HUDEP-2 (cell line): ENCODE results near the gene ALDH1A2.
"Not testable (repeated sequence)": the region's sequence is repeated elsewhere in the genome, so short reads cannot be mapped to it uniquely, and the experiment has no call there.

Experiments used
- DNase-seq, 76 experiments: peaks; one replicate each; lab custom pipeline; 2025; ENCODE audit not compliant: unreplicated experiment in 76 of 76; lab: John Stamatoyannopoulos, UW

The ALDH1A2 gene

DNA sequence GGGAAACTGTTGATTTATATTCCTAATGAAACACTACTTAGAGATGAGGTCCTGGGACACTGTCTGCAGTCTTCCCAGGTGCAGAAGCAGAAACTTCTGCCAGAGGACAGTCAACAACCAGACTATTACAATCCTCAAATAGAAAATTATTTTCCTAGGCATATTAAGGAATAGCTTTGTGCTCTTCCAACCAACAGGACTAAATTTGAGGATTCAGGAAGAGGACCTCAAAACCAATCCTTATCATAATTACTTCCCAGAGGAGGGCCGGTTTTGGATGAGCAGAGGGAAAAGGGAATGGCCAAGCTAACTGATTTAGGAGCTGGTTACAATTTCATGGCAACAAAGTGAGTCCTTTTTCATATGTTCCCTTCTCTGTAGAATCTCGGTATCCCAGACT, 21.0 kb downstream of the ALDH1A2 start:
- no peak for DNase-seq

DNA sequence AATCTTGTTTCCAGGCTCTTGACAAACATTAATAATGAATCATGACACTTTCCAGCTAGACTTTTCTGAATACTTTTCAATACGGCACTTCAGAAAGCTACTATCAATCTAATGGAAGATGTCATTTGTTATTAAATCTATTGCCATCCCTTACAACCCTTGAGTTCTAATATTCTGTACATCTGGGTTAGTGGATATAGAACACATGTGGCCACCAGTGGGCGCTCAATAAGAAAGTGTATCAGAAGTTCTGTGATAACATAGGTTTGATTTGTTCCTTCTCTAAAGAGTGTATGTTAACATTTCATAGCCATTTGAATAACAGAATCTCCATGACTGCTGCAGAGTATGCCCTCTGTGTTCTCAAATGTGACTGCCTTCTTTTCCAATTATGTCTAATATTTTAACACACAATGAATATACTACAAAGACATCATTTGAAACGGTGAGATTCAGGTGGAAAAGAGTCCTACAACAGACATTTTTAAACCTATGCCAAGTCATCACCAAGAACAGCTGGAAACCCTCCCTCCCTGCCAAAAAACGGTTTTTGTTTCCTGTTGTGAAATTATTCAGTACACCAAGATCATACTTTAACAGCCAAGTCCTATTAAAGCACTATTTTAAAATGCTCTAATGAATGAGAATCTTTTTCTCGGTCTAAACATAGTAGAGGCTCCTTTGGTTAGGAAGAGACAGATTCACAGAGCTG, 22.2 kb downstream of the ALDH1A2 start:
- DNase-seq, result peak in 29 of 76 experiments; percentile 2 to 46 (median 18)

DNA sequence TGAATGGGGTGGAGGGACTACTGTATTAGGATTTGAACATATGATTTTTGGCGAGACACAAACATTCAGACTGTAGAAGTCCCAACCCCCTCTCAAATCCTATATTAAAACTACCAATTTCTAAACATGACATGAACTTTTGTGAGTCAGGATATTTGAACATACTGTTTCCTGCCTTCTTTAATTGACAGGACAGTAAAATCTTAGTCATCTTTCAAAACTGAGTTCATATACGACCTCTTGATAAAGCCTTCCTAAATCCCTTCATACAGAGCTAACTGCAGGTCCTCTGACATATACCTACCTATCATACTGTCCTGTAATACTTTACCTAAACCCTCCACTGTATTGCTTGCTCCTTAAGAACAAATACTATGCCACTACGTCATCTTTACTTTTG, 23.5 kb downstream of the ALDH1A2 start:
- no peak for DNase-seq

DNA sequence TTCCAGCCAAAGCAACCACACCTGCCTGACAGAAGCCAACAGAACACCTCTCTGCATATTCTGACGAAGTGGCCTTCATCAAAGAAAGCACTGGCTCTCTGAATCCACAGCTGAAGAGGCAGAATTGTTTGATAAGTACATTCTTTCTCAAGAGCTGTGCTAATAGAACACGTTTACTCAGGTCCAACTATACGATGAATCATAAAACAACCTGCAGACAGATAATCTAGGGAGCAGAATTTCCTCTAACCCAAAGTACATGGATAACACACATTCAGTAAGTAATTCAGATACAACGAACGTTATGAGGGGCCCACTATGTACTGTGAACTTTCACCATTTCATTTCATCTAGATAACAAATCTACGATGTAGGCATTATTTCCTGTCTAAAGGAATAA, 25.4 kb downstream of the ALDH1A2 start:
- DNase-seq, result no peak

DNA sequence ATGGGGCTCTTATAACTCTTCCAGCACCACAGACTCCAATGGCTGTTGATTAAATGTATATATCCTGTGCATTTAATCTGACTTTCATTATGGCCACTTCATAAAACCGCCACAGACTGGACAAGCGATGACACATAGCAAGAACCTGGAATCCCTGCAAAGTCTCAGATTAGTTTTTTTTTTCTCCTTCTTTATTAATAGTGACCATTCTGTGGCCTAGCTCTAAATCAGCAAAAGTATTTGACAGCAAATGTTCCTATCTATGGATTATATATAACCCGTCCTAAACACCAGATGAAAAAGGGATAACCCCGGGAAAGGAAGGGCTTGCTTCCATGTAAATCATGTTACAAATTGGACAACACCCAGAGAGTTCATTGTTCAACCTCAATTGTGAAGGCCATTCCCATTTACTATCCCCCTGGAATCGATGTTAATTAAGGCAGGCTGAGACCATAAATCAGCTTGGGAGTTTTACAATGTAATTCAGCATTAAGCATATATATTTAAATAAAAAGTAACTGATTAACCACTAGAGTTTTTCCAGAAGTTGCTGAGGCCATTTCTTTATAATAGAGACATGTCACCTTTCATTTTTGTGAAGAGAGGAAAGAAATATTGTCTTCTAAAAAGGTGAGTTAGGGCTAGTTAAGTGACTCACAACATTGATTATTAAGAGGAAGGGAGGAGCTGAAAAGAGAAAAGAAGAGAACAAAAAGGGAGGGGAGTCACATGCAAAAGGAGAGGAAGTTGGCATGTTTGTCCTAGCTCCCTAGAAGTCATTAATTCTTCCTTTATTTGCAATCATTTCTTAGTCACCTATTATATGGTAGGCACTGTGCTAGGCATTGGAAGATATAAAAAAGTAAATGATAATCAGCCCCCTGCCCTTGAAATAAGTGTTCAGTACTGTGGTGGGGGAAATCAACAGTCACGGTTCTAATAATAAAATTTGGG, 26.2 kb downstream of the ALDH1A2 start:
- DNase-seq, result no peak

DNA sequence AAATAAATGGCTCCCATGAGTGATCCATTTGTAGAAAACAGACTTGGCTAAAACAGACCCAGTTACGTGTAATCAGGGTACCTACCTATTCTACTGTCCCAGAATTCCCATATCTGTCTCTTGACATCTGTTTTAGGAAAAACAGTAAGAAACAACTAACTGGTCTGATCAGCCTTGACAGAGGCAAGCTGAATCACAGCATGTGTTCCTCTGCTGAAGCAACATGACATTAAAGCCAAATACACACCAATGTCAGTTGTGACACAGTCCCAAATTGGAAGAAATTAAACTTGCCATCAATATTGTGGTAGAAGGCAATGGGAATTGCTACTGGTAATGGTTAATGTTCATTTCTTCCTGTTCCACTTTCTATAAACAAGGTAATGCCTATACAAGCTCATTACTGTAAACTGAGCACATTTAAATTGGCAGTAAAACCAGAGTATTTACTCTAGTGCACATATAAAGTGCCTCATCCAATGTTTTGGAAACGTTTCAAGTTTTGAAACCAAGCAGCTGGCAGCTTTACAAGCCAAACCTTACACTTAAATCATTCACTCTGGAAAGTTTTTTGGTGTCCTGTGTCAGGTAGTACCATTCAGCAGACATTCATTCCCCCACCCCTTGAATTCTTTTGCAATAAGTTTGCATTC, 27.0 kb downstream of the ALDH1A2 start:
- DNase-seq, result no peak

DNA sequence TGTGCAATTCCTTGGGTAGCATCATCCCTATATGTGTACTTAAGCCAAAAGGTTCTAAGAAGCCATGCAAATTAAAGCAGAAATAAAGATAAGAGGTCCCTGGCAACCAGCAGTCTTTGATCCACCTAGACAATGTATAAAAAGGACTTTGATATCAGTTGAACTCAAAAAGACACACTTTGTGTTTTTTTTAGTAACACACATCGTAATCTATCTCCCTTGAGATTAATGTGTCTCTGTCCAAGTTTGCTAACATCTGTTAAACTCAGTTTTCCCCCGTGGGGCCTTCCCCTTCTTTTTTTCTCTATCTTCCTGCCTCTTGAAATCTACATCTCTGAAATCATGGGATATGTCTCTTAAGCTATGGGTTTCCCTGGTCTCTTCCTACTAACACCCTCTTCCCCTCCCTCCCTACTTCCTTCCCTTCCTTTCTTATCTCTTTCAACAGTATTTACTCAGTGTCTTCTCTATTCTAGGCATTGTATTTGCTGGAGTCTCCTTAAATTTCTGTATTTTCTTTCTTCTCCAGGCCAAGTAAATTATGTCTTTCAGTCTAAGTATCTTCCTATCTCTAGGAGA, 27.7 kb downstream of the ALDH1A2 start:
- no peak for DNase-seq

DNA sequence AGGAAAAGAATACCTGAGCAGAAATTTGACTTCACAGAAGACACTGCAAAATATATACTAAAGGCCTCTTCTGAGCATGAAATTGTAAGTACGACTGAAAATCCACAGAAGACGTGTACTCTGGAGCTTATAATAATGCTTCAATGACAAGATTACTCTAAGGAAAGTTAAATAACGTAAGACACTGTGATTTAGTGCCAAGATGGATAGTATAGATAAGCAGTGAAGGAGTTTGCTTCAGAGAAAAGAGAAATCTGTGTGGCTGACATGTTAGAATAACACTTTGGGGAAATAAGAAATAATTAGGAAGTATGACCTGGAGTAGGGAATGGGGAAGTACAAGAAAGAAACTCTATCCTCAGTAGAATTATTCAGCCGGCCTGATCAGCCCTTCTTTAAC, 28.9 kb downstream of the ALDH1A2 start:
- DNase-seq, result no peak

DNA sequence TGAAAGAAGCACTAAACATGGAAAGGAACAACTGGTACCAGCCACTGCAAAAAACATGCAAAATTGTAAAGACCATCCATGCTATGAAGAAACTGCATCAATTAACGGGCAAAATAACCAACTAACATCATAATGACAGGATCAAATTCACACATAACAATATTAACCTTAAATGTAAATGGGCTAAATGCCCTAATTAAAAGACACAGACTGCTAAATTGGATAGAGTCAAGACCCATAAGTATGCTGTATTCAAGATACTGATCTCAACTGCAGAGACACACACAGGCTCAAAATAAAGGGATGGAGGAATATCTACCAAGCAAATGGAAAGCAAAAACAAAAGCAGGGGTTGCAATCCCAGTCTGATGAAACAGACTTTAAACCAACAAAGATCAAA, 37.1 kb downstream of the ALDH1A2 start:
- DNase-seq, result not testable (repeated sequence)

DNA sequence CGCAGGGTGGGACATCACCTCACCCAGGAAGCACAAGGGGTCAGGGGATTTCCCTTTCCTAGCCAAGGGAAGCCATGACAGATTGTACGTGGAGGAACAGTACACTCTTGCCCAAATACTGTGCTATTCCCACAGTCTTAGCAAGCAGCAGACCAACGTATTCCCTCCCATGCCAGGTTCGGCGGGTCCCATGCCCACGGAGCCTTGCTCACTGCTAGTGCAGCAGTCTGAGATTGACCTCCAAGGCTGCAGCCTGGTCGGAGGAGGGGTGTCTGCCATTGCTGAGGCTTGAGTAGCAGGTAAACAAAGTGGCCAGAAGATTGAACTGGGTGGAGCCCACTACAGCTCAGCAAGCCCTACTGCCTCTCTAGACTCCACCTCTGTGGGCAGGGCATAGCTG, 39.0 kb downstream of the ALDH1A2 start:
- no peak for DNase-seq

DNA sequence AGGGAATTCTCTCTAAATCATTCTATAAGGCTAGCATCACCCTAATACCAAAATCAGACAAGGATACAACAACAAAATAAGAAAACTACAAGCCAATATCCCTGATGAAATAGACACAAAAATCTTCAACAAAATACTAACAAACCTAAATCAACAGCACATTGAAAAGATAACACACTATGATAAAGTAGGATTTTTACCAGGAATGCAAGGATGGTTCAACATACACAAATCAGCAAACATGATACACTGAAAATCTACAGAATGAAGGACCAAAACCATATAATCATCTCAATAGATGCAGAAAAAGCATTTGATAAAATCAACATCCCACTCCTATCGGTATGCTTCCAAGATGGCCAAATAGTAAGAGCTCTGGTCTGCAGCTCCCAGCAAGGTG, 39.5 kb downstream of the ALDH1A2 start:
- DNase-seq, result no peak

DNA sequence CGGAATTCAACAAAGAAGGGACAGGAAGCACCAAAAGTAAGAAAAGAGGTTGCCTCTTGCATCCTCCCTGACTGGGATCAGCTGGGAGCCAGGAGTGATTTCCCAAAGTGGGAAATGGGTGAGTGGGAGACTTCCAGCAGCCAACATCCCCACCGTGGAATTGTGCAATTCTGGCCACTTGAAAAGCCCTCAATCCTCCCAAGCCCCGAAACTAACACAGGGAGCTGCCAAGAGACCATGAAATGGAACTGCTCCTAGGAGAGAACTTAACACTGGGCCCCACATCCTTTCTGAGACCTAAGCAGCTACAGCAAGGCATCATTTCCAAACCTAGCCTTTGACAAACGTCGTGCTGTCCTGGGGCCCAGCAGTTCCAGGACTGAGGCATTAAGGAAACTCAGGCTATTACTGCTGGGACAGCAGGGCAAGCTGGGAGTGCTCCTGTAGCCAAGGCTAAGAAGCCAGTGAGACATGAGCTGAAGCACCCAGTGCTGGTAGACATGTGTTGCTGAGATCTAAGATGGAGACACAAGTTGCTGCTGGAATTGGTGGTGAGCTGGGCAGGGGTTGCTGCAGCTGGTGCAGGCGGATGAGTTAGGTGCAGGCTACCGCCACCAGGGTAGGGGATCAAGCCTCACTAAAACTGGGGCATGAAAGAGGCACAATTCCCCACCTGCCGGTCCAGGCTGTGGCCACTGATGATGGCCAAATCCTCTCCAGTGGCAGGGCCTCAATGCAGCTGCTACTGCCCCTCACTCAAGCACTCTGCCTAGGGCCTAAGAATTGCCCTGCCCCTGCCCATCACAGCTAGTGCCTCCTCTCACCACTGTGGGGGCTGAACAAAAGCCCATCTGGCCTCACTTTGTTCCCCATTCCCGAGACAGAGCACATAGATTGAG, 43.9 kb downstream of the ALDH1A2 start:
- DNase-seq, result no peak

DNA sequence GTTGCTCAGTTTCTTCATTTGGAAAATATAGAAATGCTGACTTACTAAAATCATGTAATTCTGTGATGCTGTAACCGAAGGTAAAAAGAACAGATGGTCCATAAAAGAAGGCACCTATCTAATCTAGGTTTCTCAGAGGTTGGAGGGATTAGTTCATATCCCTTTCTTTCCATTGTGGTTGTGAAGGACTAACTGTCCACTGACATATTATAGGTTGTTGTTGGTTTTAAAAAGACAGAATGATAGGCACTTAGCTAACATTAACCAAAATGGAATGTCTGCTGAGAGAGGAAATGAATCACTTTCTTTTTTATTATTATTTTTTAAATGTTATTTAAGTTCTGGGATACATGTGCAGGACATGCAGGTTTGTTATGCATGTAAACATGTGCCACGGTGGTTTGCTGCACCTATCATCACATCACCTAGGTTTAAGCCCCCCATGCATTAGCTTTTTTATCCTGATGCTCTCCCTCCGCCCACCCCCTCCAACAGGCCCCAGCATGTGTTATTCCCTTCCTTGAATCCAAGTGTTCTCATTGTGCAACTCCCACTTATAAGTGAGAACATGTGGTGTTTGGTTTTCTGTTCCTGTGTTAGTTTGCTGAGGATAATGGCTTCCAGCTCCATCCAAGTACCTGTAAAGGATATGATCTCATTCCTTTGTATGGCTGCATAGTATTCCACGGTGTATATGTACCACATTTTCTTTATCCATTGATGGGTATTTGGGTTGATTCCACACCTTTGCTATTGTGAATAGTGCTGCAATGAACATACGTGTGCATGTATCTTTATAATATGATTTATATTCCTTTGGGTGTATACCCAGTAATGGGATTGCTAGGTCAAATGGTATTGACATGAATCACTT, 45.8 kb downstream of the ALDH1A2 start:
- no peak for DNase-seq

DNA sequence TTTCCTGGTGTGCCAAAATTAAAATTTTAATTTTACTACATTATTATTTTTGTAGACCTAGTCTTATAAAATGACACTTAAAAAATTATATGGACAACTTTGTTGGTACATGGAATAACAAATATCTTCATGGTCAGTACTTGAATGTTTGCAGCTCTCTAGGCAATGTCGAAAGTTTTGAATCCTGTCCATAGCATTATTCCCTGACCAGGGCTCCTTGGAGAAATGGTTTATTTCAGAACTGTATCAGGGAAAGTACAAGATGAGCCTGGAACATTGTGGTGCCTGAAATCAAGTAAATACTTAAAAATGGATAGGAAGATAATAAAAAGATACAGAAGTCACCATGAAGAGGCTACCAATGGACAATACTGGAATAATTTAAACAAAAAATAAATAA, 47.6 kb downstream of the ALDH1A2 start:
- DNase-seq, result no peak

DNA sequence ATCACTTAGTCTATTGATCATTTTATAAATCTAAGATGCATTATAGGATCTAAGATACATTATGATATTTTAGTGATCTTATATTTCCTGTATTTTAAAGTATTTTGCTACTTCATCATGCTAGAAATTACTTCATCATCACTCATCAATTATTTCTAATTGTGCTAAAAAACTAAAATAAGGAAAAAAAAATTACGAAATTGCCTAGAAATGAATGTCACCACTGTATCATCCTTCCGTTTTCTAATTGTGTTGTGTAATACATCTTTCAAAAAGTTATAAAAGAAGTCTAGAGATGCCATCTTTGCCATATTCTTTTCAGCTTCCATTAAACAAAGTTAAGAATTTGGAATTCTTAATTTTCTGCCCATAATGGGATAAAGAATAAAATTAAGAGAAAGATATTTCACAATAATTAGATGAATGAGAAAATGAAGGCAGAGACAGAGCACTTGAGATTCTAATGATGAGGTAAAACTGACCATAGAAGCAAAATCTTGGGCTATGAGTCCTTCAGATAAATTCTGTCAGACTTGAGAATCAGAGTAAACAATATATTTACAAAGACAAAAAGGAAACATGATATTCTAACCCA, 48.8 kb downstream of the ALDH1A2 start:
- DNase-seq, result no peak

DNA sequence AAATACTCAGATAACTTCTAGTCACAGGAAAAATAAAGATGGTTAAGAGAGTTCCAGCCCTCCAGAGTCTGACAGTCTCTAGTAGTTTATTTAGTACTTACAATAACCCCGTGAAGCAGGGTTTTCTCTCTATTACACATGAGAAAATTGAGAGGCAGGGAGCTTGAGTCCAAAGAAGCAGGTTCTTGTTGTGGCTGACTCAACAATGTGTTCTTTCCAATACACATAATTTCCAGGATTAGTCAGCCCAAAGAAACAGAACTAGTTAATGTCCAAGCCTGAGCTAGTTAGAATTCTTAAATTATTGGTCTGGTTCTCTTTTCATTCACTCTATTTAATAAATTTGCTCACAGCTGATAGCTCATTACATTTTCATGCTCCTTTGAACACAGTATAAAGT, 49.9 kb downstream of the ALDH1A2 start:
- no peak for DNase-seq

DNA sequence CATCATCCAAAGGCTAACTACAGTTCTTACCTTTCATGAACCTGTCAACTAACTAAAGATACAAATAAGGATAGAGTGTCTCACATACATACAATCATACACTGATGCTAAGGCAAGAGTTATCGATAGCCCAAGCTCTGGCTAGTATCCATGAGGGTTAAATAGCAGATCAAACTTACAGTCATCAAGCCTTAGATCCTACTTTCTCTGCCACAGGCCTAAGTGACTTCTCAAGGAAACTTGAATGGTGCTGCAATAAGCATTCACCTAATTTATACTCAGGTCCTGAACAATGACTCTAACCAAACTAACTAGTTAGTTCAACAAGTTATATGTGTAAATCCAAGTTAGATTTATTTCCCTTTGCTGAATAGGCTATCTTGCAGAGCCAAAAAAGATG, 51.0 kb downstream of the ALDH1A2 start:
- DNase-seq, result no peak

DNA sequence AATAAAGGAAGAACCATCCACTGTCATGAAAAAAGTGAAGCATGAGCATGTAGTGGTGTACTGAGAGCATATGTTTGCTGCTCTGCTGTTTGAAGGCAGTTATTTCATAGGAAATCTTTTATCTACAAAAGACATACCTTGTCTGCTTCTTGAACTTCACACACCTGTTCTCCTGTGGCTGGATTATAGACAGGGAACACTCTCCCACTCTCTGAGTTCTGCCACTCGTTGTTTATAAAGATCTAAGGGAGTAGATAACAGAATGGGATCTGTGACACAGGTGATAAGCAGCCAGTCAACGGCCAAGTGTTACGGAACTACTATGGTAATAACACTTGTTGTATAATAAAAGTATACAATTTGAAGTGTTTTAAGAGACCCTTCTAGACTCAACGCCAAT, 51.5 kb downstream of the ALDH1A2 start:
- DNase-seq, result peak in 1 of 76 experiments; percentile 7

DNA sequence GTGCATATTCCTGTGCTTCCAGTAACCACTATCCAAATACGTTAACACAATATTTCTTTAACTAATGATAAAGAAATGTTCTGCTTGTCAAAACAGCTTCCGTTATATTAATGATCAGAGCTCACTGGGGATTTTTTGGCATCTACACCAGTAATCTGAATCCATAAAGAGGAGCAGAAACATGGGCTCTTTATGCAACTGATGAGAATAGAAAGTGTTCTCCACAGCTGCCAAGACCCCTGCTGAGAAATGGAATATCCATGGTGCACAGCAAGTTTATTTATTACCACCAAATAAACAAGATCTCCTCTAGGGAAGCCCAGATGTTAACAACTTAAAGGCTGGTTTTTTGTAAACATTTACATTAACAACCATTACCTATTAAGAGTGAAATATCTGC, 54.5 kb downstream of the ALDH1A2 start:
- no peak for DNase-seq
